RWPE2 (cell line): ENCODE data around the gene CSNK2A2.
A peak's percentile ranks its signal among the peaks of the same experiment; 100 is the strongest.

Experiments
- ATAC-seq: fragments of 200-7000 bp; cut with Tn5 transposase; 3 replicates; pipeline ENCODE4 v1.9.1; 2021; ENCODE audit warnings: low read depth
- DNase-seq: peaks from one replicate; pipeline ENCODE4 v3.0.0-alpha.2; 2020; ENCODE audit warnings: low spot score
- H3K27ac ChIP-seq: fragments of 450-650 bp; 2 replicates; pipeline ENCODE4 v1.5.1; 2017; ENCODE audit warnings: mild to moderate bottlenecking; ENCODE audit not compliant: poor library complexity, severe bottlenecking
- H3K27me3 ChIP-seq: fragments of 250-450 bp; sonication (Bioruptor Pico); 2 replicates; pipeline ENCODE4 v1.5.1; 2021; ENCODE audit warnings: mild to moderate bottlenecking, moderate library complexity; ENCODE audit not compliant: insufficient read depth, poor library complexity, severe bottlenecking
- H3K36me3 ChIP-seq: fragments of 250-450 bp; sonication (Bioruptor Pico); 2 replicates; pipeline ENCODE4 v1.5.1; 2020; ENCODE audit warnings: low read depth, mild to moderate bottlenecking, moderate library complexity
- H3K4me1 ChIP-seq: fragments of 250-450 bp; sonication (Bioruptor Pico); 2 replicates; pipeline ENCODE4 v1.5.1; 2021; ENCODE audit warnings: mild to moderate bottlenecking, moderate library complexity; ENCODE audit not compliant: insufficient read depth, poor library complexity, severe bottlenecking
- H3K4me3 ChIP-seq: fragments of 250-450 bp; sonication (Bioruptor Pico); 2 replicates; pipeline ENCODE4 v1.5.1; 2021; ENCODE audit warnings: mild to moderate bottlenecking, moderate library complexity; ENCODE audit not compliant: severe bottlenecking
- H3K9me3 ChIP-seq: fragments of 250-450 bp; sonication (Bioruptor Pico); 2 replicates; pipeline ENCODE4 v1.5.1; 2021; ENCODE audit warnings: mild to moderate bottlenecking, moderate library complexity; ENCODE audit not compliant: severe bottlenecking
- TF ChIP-seq, protein P1 (sequence below): fragments of 450-650 bp; IDR thresholded peaks from one replicate; pipeline ENCODE4 v1.5.1; 2017; ENCODE audit warnings: mild to moderate bottlenecking, moderate library complexity; ENCODE audit not compliant: poor library complexity, severe bottlenecking

The CSNK2A2 gene

DNA sequence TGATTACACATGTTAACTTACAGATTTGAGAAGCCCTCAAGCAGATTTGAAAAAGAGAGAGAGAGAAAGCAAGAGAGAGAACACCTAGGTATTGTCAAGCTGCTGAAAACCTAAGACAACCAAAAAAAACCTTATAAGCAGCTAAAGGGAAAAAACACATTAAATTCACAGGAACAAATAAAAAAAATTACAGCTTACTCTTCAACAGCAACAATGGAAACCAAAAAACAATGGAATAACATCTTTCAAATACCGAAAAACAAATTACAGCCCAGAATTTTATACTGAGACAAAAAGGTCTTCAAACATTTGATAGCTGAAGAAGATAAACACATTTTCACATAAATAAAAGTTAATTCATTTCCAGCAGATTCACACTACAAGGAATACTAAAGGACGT, 60.3 kb downstream of the CSNK2A2 start:
- no peak for DNase-seq
- H3K9me3 ChIP-seq, result peaks cover 9% of the 10 kb centered on the region
- ATAC-seq, result no peak
- no peaks in the 10 kb centered on the region for H3K36me3 ChIP-seq
- no peaks in the 10 kb centered on the region for H3K27me3 ChIP-seq
- TF ChIP-seq, protein P1, sequence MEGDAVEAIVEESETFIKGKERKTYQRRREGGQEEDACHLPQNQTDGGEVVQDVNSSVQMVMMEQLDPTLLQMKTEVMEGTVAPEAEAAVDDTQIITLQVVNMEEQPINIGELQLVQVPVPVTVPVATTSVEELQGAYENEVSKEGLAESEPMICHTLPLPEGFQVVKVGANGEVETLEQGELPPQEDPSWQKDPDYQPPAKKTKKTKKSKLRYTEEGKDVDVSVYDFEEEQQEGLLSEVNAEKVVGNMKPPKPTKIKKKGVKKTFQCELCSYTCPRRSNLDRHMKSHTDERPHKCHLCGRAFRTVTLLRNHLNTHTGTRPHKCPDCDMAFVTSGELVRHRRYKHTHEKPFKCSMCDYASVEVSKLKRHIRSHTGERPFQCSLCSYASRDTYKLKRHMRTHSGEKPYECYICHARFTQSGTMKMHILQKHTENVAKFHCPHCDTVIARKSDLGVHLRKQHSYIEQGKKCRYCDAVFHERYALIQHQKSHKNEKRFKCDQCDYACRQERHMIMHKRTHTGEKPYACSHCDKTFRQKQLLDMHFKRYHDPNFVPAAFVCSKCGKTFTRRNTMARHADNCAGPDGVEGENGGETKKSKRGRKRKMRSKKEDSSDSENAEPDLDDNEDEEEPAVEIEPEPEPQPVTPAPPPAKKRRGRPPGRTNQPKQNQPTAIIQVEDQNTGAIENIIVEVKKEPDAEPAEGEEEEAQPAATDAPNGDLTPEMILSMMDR, result no peak
- no peak overlapping the region for H3K27ac ChIP-seq
- no peak overlapping the region for H3K4me3 ChIP-seq
- H3K4me1 ChIP-seq, result no peaks in the 10 kb centered on the region

DNA sequence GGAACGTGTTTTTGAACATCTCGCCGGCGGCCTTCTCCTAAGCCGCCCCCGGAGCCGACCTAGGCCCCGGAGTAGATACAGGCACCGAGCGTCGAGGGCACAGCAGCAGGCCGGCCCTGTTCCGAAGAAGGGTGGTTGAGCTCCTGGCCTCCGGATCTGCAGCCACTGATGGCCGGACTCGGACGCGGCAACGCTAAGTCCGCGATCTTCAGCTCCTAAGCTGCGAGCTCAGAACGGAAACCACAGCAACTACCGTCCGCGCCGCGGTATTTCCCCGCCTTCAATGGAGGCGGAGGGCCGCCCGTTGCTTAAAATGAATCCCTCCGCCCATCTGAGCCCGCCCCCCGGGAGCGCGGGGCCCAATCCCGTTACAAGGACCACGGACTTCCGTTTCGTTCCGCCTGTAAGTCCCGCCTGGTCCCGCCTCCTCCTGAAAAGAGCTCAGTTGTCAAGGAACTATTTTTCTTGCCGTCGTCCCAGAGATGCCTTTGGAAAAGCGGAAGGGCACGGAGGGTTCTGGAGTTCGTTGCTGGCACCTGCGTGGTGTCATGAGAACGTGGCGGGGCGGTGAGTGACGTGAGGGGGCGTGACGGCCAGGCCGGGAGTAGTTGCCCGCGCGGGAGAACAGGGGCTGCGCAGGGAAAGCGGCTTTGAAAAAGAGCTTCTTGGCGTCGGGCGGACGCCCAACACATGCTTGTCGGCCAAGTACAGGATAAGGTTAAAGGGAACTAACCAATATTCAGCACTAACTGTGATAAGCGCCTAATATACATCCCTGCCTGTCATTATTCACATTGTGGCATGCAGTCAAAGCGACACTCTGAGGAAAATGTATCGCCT, 68.6 kb downstream of the CSNK2A2 start, which contains the start of gene CFAP20:
Gene CFAP20, minus strand, starts transcription at position 285 of the 840 bp plus-strand sequence. Its CDS starts 266 bp downstream, at position 19.
- Histone ChIP-seq H3K4me3 (peak within 1 kb of the TSS; percentile 72), H3K4me1 (peaks cover 23% of the 10 kb centered on the region), H3K27ac (peak within 1 kb of the TSS; percentile 60), H3K36me3 (no peaks in the 10 kb centered on the region), H3K9me3 (no peaks in the 10 kb centered on the region), H3K27me3 (no peaks in the 10 kb centered on the region)
- ATAC-seq, result peak; percentile 93
- peak; percentile 100 for DNase-seq
- TF ChIP-seq, protein P1, result no peak

DNA sequence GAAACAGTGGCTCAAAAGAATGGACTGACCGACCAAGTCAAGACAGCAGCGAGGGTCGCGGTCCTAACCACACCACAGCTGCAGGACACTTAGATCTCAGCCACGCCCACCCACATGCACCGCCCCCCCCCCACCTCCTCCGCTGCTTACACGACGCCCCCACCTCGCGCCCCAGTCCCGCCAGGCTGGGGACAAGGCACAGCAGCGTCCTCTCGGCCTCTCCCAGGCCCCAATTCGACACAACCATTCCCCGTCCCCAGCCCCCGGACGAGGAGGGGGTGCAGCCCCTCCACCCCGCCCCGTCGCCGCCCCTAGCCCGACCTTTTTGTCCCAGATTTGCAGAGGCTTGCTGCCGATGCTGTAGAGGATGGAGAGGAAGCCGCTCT, 69.2 kb downstream of the CSNK2A2 start:
- ATAC-seq, result no peak
- no peaks in the 10 kb centered on the region for H3K27me3 ChIP-seq

DNA sequence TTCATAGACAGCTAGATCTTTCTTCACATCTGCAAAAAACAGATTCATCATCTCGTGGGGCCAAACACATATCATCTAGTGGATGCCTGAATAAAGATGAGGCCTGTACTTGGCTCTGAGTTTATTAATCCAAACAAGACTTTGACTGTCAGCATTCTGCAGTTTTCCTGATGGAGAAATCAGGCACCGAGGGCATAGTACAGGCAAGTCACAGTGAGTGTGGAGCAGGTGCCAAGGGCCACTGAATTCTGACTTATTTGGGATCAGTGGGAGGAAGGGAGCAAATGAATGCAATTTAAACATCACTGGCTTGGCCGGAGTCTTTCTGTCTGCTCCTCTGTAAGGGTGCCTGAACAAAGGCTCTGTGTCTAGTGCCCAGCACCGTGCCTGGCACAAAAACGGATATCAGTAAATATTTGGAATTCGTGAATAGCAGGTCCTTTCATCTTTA, 69.7 kb downstream of the CSNK2A2 start:
- TF ChIP-seq, protein P1, result no peak
- no peak for ATAC-seq
- no peaks in the 10 kb centered on the region for H3K27me3 ChIP-seq
- no peak for DNase-seq
- no peak overlapping the region for H3K27ac ChIP-seq
- no peaks in the 10 kb centered on the region for H3K9me3 ChIP-seq
- H3K4me3 ChIP-seq, result peak overlapping the region; percentile 72
- H3K4me1 ChIP-seq, result peaks cover 26% of the 10 kb centered on the region
- H3K36me3 ChIP-seq, result no peaks in the 10 kb centered on the region

More for the DNA sequence above, 69.2 kb downstream of the CSNK2A2 start:
- Histone ChIP-seq H3K4me3 (peak overlapping the region; percentile 72), H3K27ac (peak overlapping the region; percentile 60), H3K4me1 (peaks cover 26% of the 10 kb centered on the region), H3K36me3 (no peaks in the 10 kb centered on the region), H3K9me3 (no peaks in the 10 kb centered on the region)
- DNase-seq, result no peak
- TF ChIP-seq, protein P1, result no peak

DNA sequence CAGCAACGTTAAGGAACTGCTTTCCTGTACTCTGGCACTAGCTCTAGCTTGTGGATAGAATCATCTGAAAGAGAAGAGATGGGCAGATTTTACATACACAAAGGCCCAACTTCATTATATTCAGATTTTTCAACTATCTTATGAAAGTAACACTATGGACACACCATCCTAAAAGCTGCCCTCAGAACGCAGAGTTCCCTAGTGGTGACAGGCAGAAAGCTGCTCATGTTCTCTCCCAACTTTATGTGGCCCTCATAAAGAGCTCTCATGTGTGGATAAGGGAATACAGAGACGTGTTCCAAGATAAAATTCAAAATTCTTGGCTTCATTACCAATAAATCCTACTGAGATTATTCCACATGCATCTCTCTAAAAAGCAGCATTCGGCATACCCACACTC, 70.3 kb downstream of the CSNK2A2 start:
- Histone ChIP-seq H3K4me1 (peaks cover 26% of the 10 kb centered on the region), H3K27ac (no peak overlapping the region), H3K4me3 (peak overlapping the region; percentile 72), H3K36me3 (no peaks in the 10 kb centered on the region), H3K27me3 (no peaks in the 10 kb centered on the region), H3K9me3 (no peaks in the 10 kb centered on the region)
- TF ChIP-seq, protein P1, result no peak
- no peak for ATAC-seq
- DNase-seq, result no peak
